Breast epithelium (tissue), 3 donors: Measurements from ENCODE around the gene NEK3.
"Not testable (repeated sequence)": the region's sequence is repeated elsewhere in the genome, so short reads cannot be mapped to it uniquely, and the experiment has no call there.

ENCODE experiments used
- POLR2A ChIP-seq: fragments of 450-650 bp; IDR thresholded peaks from one replicate; pipeline ENCODE4 v1.6.1; 2016; ENCODE audit warnings: antibody characterized with exemption, mild to moderate bottlenecking, moderate library complexity
- POLR2AphosphoS5 ChIP-seq, 3 donors: sonication (generic); formaldehyde crosslinking; IDR thresholded peaks; one replicate each; pipeline ENCODE4 v1.6.1; 2017; ENCODE audit warnings: antibody characterized with exemption in 3 of 3
- TF ChIP-seq, protein P1 (sequence below), 3 donors: fragments of 450-650 bp; IDR thresholded peaks; one replicate each; pipeline ENCODE4 v1.5.1; 2016 to 2017; ENCODE audit warnings: antibody characterized with exemption in 3 of 3, mild to moderate bottlenecking in 3 of 3, moderate library complexity in 3 of 3

DNA sequence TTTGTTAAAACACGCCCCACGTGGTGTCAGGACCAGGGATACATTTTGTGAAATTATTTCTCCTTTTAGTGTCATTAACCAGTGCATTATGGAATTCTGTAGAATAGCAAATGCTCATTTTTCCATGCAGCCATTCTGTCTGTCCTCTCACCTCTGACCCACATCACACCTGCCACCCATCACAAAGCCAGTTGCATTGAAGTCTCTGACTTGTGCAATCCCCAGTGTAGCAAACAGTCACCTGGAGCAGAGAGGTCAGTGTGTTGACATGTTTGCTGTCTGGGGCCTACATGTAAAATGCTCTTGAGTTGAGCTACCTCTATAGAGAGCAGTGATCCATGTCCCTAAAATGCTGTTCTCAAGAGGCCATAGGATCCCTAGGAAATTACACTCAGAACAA lies 47.9 kb upstream of the NEK3 start:
- TF ChIP-seq, protein P1, sequence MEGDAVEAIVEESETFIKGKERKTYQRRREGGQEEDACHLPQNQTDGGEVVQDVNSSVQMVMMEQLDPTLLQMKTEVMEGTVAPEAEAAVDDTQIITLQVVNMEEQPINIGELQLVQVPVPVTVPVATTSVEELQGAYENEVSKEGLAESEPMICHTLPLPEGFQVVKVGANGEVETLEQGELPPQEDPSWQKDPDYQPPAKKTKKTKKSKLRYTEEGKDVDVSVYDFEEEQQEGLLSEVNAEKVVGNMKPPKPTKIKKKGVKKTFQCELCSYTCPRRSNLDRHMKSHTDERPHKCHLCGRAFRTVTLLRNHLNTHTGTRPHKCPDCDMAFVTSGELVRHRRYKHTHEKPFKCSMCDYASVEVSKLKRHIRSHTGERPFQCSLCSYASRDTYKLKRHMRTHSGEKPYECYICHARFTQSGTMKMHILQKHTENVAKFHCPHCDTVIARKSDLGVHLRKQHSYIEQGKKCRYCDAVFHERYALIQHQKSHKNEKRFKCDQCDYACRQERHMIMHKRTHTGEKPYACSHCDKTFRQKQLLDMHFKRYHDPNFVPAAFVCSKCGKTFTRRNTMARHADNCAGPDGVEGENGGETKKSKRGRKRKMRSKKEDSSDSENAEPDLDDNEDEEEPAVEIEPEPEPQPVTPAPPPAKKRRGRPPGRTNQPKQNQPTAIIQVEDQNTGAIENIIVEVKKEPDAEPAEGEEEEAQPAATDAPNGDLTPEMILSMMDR (IDR thresholded peaks at IDR 0.05): not testable (repeated sequence)
- not testable (repeated sequence) for TF ChIP-seq POLR2A; POLR2AphosphoS5 (IDR thresholded peaks at IDR 0.05)
